HG03025 (cell line): ENCODE results near the gene COX18.

Source experiments
- ATAC-seq: cut with Tn5 transposase; IDR thresholded peaks from one replicate; pipeline ENCODE4 v1.9.1; 2021; ENCODE audit warnings: mild to moderate bottlenecking, moderate library complexity; ENCODE audit not compliant: unreplicated experiment, low FRiP score

COX18 gene

GRCh38 chr4:73069338-73070073 is at the start of gene COX18:
Gene COX18, minus strand, starts transcription at chr4:73069716. Its CDS starts 67 bp downstream, at chr4:73069649.
- peak; percentile 88 for ATAC-seq

- ATAC-seq, result no peak
Observed at GRCh38 chr4:73109493-73109892, 40.0 kb upstream of the COX18 start.

- ATAC-seq, result no peak
Observed at GRCh38 chr4:73104695-73105094, 35.2 kb upstream of the COX18 start.

- ATAC-seq, result no peak
Observed at GRCh38 chr4:73103799-73104503, 34.4 kb upstream of the COX18 start.

- no peak for ATAC-seq
Observed at GRCh38 chr4:73099143-73099542, 29.6 kb upstream of the COX18 start.

- no peak for ATAC-seq
Observed at GRCh38 chr4:73098713-73099112, 29.2 kb upstream of the COX18 start.

- ATAC-seq, result no peak
Observed at GRCh38 chr4:73098016-73098415, 28.5 kb upstream of the COX18 start.

- ATAC-seq, result no peak
Observed at GRCh38 chr4:73092868-73093267, 23.4 kb upstream of the COX18 start.

GRCh38 chr4:73090738-73091137 is 21.2 kb upstream of the COX18 start:
- ATAC-seq, result no peak

- ATAC-seq, result no peak
Observed at GRCh38 chr4:73087871-73088270, 18.4 kb upstream of the COX18 start.

GRCh38 chr4:73086095-73086868 is 16.8 kb upstream of the COX18 start:
- ATAC-seq, result no peak

- ATAC-seq, result no peak
Observed at GRCh38 chr4:73080789-73081188, 11.3 kb upstream of the COX18 start.

- ATAC-seq, result no peak
Observed at GRCh38 chr4:73075832-73076231, 6.3 kb upstream of the COX18 start.

GRCh38 chr4:73070074-73070390 is 516 bp upstream of the COX18 start:
- ATAC-seq, result peak; percentile 10

GRCh38 chr4:73068491-73069337 is 802 bp downstream of the COX18 start:
- peak; percentile 0 for ATAC-seq

GRCh38 chr4:73067971-73068394 is 1.5 kb downstream of the COX18 start:
- ATAC-seq, result no peak

GRCh38 chr4:73066928-73067327 is 2.6 kb downstream of the COX18 start:
- no peak for ATAC-seq

GRCh38 chr4:73066445-73066844 is 3.1 kb downstream of the COX18 start:
- no peak for ATAC-seq

GRCh38 chr4:73064536-73064935 is 5.0 kb downstream of the COX18 start:
- no peak for ATAC-seq

GRCh38 chr4:73055241-73055897 is 14.1 kb downstream of the COX18 start:
- ATAC-seq, result peak; percentile 98
